ENCODE results near the gene POLK.
"Not testable (repeated sequence)": the region's sequence is repeated elsewhere in the genome, so short reads cannot be mapped to it uniquely, and the experiment has no call there.

POLK gene

GRCh38 chr5:75551471-75551870 is 39.8 kb downstream of the POLK start:
- DNase-seq (ENCODE audit: low read depth) = no peak

- no peak for DNase-seq (ENCODE audit: low read depth)
Observed at GRCh38 chr5:75552764-75553163, 41.1 kb downstream of the POLK start.

GRCh38 chr5:75553358-75553757 is 41.7 kb downstream of the POLK start:
- no peak for DNase-seq (ENCODE audit: low read depth)

GRCh38 chr5:75558221-75558620 is 46.5 kb downstream of the POLK start:
- no peak for DNase-seq (ENCODE audit: low read depth)

- no peak for DNase-seq (ENCODE audit: low read depth)
Observed at GRCh38 chr5:75558981-75559632, 47.4 kb downstream of the POLK start.

- DNase-seq (ENCODE audit: low read depth) = not testable (repeated sequence)
Observed at GRCh38 chr5:75560655-75561054, 49.0 kb downstream of the POLK start.

GRCh38 chr5:75565991-75566709 is 54.5 kb downstream of the POLK start:
- not testable (repeated sequence) for DNase-seq (ENCODE audit: low read depth)

GRCh38 chr5:75566710-75567309 is 55.1 kb downstream of the POLK start:
- peak; percentile 9 for DNase-seq (ENCODE audit: low read depth)

GRCh38 chr5:75567710-75568109 is 56.0 kb downstream of the POLK start:
- DNase-seq (ENCODE audit: low read depth) = no peak

- no peak for DNase-seq (ENCODE audit: low read depth)
Observed at GRCh38 chr5:75568202-75568601, 56.5 kb downstream of the POLK start.

GRCh38 chr5:75571547-75571946 is 59.9 kb downstream of the POLK start:
- no peak for DNase-seq (ENCODE audit: low read depth)

GRCh38 chr5:75574791-75575190 is 63.1 kb downstream of the POLK start:
- no peak for DNase-seq (ENCODE audit: low read depth)

GRCh38 chr5:75578280-75578679 is 66.6 kb downstream of the POLK start:
- not testable (repeated sequence) for DNase-seq (ENCODE audit: low read depth)

GRCh38 chr5:75584641-75585040 is 73.0 kb downstream of the POLK start:
- DNase-seq (ENCODE audit: low read depth) = no peak

GRCh38 chr5:75588666-75589065 is 77.0 kb downstream of the POLK start:
- no peak for DNase-seq (ENCODE audit: low read depth)

- no peak for DNase-seq (ENCODE audit: low read depth)
Observed at GRCh38 chr5:75600535-75600934, 88.8 kb downstream of the POLK start.

- DNase-seq (ENCODE audit: low read depth) = no peak
Observed at GRCh38 chr5:75601567-75601966, 89.9 kb downstream of the POLK start.

- DNase-seq (ENCODE audit: low read depth) = no peak
Observed at GRCh38 chr5:75601996-75602395, 90.3 kb downstream of the POLK start.

- no peak for DNase-seq (ENCODE audit: low read depth)
Observed at GRCh38 chr5:75603371-75603770, 91.7 kb downstream of the POLK start.

- no peak for DNase-seq (ENCODE audit: low read depth)
Observed at GRCh38 chr5:75603821-75604220, 92.1 kb downstream of the POLK start.

GRCh38 chr5:75607341-75607740 is 95.7 kb downstream of the POLK start:
- DNase-seq (ENCODE audit: low read depth) = not testable (repeated sequence)

- no peak for DNase-seq (ENCODE audit: low read depth)
Observed at GRCh38 chr5:75608870-75609269, 97.2 kb downstream of the POLK start.

GRCh38 chr5:75610201-75610600 is 98.5 kb downstream of the POLK start:
- no peak for DNase-seq (ENCODE audit: low read depth)
